ENCODE data around the gene WNK4.

DNA sequence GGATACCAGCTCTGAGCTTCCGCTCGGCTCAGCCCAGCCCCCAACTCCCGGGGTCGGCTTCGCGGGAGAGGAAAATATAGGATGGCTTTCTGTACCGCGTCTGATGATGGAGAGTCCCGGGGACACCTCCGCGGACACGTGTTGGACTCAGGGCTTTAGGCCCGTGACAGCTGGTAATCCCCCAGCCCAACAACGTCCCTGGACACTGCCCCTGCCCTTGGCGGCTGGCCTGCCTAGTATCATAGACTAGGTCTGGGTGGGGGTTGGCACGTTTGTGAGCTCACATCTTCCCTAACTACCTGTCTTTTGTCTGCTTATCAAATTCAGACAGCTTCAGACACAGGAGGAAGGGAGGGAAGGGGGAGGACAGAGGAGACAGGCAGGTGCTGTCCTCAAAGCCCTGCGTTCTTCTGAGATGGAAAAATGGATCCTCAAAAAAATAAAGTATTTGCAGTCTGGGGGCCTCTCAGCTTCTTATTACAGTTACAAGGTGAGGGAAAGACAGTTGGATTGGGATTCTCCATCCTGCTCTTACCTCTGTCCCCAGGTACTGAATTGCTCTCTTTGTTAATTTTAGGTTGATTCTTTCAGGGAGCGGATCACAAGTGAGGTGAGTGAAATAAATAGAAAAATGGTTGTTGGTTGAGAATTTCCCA, 53.5 kb downstream of the WNK4 start:
- TF ChIP-seq POLR2A (IDR thresholded peaks at IDR 0.05) = no peak
- TF ChIP-seq CTCF (IDR thresholded peaks at IDR 0.05) = no peak

Measured in uterus (tissue), 2 donors.